Activated effector memory CD4-positive, alpha-beta T cell treated with anti-CD3 and anti-CD28 coated beads, Interleukin-2, amount 50 U/mL, for 16 hours (primary cell): ENCODE data around the gene CDR2.
"Not testable (repeated sequence)": the region's sequence is repeated elsewhere in the genome, so short reads cannot be mapped to it uniquely, and the experiment has no call there.

ENCODE experiments used
- DNase-seq: peaks from one replicate; pipeline ENCODE4 v3.0.0-alpha.2; 2020

Gene CDR2

DNA sequence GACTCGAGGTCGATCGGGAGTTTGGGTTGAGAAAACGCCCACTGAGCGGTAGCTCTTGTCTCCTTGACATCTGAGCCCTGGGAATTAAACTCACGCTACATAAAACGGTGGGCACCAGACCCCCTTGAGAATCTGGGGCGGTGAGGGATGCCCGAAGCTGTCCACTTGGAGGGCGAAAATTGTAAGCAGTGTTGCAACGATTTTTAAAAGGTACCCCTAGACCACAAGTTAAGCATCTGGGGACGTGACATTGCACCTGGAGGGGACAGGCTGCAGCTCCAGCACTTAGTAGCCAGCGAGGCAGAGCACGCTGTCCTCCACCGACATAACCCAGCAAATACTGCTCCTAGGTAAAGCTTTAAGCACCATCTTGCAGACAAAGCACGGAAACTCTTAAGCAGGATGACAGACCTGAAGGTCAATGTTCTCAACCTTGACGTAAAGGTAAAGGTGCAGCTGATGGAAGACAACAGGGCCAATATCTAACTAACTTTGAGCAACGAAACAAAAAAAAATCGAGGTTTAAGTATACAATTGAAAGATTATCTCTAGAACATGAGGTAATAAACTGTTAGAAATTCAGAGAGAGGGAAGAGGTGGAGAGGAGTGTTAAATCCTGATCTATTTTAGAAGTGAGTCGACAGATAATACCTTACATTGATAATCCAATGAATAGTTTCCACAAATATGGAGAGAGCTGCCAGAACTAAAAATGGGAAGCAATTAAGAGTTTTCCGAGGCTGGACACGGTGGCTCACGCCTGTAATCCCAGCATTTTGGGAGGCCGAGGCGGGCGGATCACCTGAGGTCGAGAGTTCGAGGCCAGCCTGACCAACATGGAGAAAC lies 921 bp upstream of the CDR2 start:
- no peak for DNase-seq

GRCh38 chr16:22373662-22374310 lies 633 bp downstream of the CDR2 start:
- DNase-seq = peak; percentile 80

DNA sequence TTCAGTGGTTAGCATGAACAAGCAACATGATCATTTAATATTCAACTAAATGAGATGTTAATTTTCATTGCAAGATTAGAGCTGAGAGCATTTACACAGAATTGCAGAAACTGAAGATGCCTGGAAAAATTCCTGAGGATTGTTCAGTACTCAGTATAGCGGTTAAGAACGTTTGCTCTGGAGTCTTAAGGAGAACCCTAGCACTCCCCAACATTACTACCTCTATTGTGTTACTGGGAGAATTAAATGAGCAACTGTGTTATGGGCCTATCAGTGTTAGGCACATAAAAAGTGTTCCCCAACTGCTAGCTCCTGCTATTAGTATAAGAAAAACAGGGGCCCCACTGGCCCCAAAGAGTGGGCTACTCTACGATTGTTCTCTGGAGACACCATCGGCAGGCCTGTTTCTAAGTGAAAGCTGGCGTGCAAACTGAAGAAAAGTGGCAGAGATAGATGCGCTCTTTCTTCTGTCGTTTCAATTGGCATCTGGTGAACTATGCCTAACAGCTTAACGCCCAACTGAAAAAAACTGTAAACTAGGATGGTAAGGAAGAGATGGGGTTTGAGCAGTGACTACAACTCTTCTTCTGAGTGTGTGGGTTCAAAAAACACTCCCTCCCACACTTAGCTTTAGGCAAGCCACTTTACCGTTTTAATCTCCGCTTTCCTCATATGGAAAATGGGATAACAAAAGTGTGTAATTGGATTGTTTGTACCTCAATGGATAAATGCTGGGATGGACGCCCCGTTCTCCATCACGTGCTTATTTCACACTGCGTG lies 1.3 kb downstream of the CDR2 start:
- DNase-seq = no peak

- DNase-seq = no peak
Measured at GRCh38 chr16:22370038-22370820, 4.2 kb downstream of the CDR2 start.

DNA sequence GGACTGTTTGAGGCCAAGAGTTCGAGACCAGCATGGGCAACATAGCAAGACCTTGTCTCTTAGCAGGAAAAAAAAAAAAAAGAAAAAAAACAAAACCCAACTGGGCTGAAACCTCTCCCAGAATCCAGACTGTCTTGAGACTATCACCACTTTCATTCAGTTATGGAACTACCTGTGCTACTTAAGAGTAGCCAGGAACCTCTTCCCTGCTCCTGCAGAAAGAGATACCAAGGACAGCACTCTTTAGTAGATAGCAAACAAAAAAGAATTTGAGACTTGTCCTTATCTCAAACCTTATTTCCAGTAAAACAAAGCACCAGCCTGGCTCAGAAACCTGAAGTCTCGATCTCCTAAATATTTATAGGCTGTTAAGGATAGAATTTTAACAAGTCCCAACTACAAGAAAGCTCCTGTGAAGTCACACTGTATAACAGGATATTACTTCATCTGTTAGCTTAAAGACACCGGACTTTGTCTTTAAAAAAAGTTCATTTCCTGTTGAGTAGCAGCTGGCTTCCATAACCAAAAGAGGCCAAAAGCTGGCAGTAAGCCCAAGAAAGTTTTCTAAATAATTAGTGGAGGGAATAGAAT lies 5.1 kb downstream of the CDR2 start:
- DNase-seq = no peak

- not testable (repeated sequence) for DNase-seq
Measured at GRCh38 chr16:22368200-22368826, 6.1 kb downstream of the CDR2 start.

DNA sequence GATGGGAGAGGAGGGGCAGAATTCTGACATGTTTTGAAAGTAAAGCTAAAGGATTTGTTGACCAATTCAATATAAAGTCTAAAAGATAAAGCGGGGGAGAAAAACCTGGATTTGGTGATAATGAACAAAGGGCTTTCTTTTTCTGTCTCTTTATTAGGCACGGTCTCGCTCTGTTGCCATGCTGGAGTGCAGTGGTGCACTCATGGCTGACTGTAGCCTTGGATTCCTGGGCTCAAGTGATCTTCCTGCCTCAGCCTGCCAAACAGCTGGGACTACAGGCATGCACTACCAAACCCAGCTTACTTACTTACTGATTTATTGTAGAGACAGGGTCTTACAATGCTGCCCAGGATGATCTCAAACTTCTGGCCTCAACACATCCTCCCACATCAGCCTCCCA lies 7.5 kb downstream of the CDR2 start:
- DNase-seq = no peak

DNA sequence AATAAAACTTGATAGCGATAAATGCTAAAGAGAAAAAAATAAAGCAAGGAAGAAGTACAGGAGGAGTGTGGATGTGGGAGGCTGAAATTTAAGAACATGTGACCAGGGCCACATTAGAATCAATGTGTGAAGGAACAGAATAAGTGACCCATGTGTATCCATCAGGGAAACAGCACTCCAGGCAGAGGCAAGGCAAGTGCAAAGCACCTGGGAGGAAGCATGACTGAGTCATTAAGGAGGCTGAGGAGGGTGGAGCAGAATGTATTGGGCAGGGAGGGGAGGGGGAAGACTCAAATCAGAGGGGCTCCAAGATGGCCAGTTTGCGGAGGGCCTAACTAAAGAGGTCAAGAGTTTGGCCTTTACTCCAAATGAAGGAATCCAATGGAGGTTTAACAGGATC lies 8.0 kb downstream of the CDR2 start:
- DNase-seq = no peak

DNA sequence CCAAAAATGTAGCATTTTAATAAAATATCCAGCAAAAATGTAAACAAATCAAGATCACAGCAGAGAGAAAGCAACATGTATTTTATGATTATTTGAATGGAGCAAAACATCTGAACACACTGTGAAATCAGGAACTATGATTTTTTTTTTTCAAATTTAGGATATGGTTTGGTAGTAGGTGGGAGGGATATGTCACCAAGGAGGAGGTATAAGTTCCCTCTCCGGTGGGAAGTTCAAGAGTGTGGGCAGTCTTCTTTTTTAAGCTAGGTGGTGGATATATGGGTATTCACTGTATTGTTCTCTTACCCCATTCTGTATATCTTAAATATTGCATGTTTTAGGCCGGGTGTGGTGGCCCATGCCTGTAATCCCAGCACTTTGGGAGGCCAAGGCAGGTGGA lies 10.2 kb downstream of the CDR2 start:
- DNase-seq = no peak

GRCh38 chr16:22360963-22361659 lies 13.3 kb downstream of the CDR2 start:
- DNase-seq = no peak

GRCh38 chr16:22359679-22360078 lies 14.7 kb downstream of the CDR2 start:
- no peak for DNase-seq

GRCh38 chr16:22358000-22358399 lies 16.4 kb downstream of the CDR2 start:
- DNase-seq = no peak

DNA sequence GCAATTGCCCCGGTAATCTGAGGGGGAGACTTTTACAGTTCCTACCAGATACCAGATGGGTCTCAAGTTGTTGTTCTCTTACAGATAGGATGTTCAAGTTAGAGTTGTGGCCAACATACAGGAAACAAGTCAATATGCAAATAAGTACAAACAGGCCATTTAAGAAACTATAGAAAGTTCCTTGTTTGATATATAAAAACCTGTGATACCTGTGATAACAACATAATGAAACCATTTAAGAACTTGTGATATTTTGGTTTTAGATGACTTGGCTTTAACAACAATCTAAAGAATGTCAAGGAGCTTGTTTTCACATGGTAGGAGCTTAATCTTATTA lies 16.8 kb downstream of the CDR2 start:
- DNase-seq = no peak

GRCh38 chr16:22356930-22357634 lies 17.3 kb downstream of the CDR2 start:
- no peak for DNase-seq

DNA sequence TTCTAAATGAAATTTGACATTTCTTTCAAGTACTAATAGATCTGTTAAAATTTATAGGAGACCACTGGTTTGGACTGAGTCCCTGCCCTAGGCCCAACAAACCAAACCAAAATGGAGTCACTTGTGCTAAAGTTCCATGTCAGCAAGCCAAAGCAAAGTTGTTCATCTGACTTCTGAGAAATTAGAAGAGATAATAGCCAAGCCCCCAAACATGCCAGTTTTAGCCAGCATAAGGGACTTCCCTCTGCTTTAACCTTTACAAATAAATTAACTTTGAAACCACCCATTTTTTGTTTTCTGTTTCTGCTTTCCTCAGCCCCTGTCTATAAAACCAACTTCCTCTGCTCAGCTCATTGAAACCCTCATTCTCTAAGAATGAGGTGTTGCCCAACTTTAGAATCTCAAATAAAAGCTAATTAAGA lies 18.9 kb downstream of the CDR2 start:
- DNase-seq = no peak

DNA sequence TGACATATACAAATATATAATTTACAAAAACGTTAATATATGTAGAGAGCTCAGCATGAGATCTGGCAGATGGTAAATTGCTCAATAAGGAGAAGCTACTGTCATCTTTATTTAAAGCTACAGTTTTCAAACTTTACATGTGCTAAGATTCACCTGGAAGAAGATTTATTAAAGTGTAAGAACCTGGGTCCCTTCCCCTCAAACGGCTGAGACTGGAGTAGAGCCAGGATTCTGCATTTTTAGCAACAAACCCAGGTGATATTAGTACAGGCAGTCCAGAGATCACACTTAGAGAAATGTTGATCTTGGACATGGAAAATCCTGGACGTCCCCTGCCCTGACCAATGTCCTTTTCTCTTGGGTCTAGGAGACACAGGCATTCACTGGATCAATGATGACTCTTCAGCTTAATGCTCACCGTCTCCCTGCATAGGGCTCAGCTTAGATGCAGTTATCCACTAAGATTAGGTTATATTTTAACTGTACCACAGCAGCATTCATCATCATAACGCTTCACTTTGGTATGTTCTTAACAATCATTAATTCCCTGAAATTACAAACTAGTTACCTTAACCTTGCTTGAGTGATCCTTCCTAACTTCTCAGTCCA lies 20.4 kb downstream of the CDR2 start:
- DNase-seq = no peak

- no peak for DNase-seq
Measured at GRCh38 chr16:22353191-22353919, 21.1 kb downstream of the CDR2 start.

GRCh38 chr16:22352723-22353122 lies 21.7 kb downstream of the CDR2 start:
- DNase-seq = no peak

DNA sequence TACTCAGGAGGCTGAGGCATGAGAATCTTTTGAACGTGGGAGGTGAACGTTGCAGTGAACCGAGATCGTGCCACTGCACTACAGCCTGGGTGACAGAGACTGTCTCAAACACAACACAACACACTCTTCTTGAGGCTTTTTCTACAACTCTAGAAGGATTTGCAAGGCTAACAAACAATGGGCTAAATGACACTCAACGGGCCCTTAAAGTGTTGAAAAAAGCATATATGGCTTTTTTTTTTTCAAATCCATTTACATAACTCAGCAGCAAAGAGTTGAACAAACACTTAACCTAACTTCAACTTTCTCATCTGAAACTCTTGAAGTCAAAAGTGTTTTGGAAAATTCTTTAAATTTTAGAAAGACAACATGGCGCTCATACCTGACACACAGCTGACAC lies 22.3 kb downstream of the CDR2 start:
- no peak for DNase-seq

GRCh38 chr16:22351017-22351416 lies 23.4 kb downstream of the CDR2 start:
- not testable (repeated sequence) for DNase-seq
